Calu3 (cell line): Measurements from ENCODE around the gene SHISAL2A. TPM values are rescaled to one million over a fixed set of nuclear protein-coding genes. Genes with fewer than 3 reads are reported as not detected.

ENCODE experiments used
- BruUV-seq: library from RNA; stranded (reverse); fragments of 400-500 nt; replicated peaks from 2 replicates; lab custom pipeline; 2021; lab: Mats Ljungman, UMichigan
- CTCF ChIA-PET: fragments of 300-600 bp; sonication (Branson Sonifier 250); formaldehyde crosslinking; loops from one replicate; lab custom pipeline; 2022; ENCODE audit warnings: antibody characterized with exemption; lab: Charles Lee
- DNase-seq: peaks from one replicate; pipeline ENCODE4 v3.0.0; 2022
- H3K27ac Mint-ChIP-seq: one replicate; pipeline ENCODE4 v1.8.0; 2022; ENCODE audit warnings: mixed read lengths; ENCODE audit not compliant: unreplicated experiment
- H3K27me3 Mint-ChIP-seq: one replicate; pipeline ENCODE4 v1.8.0; 2022; ENCODE audit warnings: mixed read lengths; ENCODE audit not compliant: unreplicated experiment
- H3K36me3 Mint-ChIP-seq: one replicate; pipeline ENCODE4 v1.8.0; 2022; ENCODE audit warnings: mild to moderate bottlenecking, moderate library complexity, mixed read lengths; ENCODE audit not compliant: insufficient read depth, unreplicated experiment
- H3K4me1 Mint-ChIP-seq: one replicate; pipeline ENCODE4 v1.8.0; 2022; ENCODE audit warnings: mild to moderate bottlenecking, low read depth, mixed read lengths; ENCODE audit not compliant: unreplicated experiment
- H3K4me3 Mint-ChIP-seq: one replicate; pipeline ENCODE4 v1.8.0; 2022; ENCODE audit warnings: mild to moderate bottlenecking, low read depth, moderate library complexity, mixed read lengths; ENCODE audit not compliant: unreplicated experiment
- H3K9me3 Mint-ChIP-seq: one replicate; pipeline ENCODE4 v1.8.0; 2022; ENCODE audit warnings: low read depth, mixed read lengths; ENCODE audit not compliant: unreplicated experiment
- CTCF ChIP-seq: fragments of 200-600 bp; IDR thresholded peaks from one replicate; pipeline ENCODE4 v1.8.0; 2022; ENCODE audit warnings: antibody characterized with exemption; ENCODE audit not compliant: unreplicated experiment
- intact Hi-C: fragments of 100-400 bp; cut with micrococcal nuclease; formaldehyde crosslinking; loops from one replicate; pipeline ENCODE4 v1.10.0; 2022; ENCODE audit not compliant: unreplicated experiment
- total RNA-seq: library from RNA; stranded (reverse); gene quantifications from 2 replicates; pipeline ENCODE4 v1.2.3, GENCODE V29; 2022

Gene SHISAL2A
- total RNA-seq, 1 experiment from 2014 or later = not detected

- peaks cover 30% of the 10 kb centered on the region for H3K27me3 Mint-ChIP-seq
These were observed 17.4 kb upstream of the SHISAL2A start for GRCh38 chr1:52615489-52616042.

GRCh38 chr1:52621950-52622349 lies 11.0 kb upstream of the SHISAL2A start:
- Mint-ChIP-seq H3K27ac (no peak overlapping the region), H3K9me3 (no peaks in the 10 kb centered on the region)
- CTCF ChIA-PET = no interaction called here

More at GRCh38 chr1:52615489-52616042, 17.4 kb upstream of the SHISAL2A start:
- Mint-ChIP-seq H3K27ac (no peak overlapping the region), H3K9me3 (no peaks in the 10 kb centered on the region), H3K36me3 (no peaks in the 10 kb centered on the region), H3K4me1 (peaks cover 27% of the 10 kb centered on the region), H3K4me3 (no peak overlapping the region)
- BruUV-seq = no TSS peak
- no peak for TF ChIP-seq CTCF
- intact Hi-C loops = no loop called here
- no peak for DNase-seq
- CTCF ChIA-PET = interaction anchor here (0.6 kb wide), 1 partner anchor 10 kb away, joined by 3 read pairs; no protein-coding TSS in a partner anchor

GRCh38 chr1:52623812-52624211 lies 9.2 kb upstream of the SHISAL2A start:
- no peak for DNase-seq
- no peaks in the 10 kb centered on the region for H3K4me1 Mint-ChIP-seq

More at GRCh38 chr1:52621950-52622349, 11.0 kb upstream of the SHISAL2A start:
- no peak overlapping the region for H3K4me3 Mint-ChIP-seq
- H3K27me3 Mint-ChIP-seq = peaks cover 32% of the 10 kb centered on the region
- intact Hi-C loops = no loop called here
- DNase-seq = no peak
- BruUV-seq = no TSS peak
- no peaks in the 10 kb centered on the region for H3K36me3 Mint-ChIP-seq
- no peak for TF ChIP-seq CTCF
- H3K4me1 Mint-ChIP-seq = no peaks in the 10 kb centered on the region

GRCh38 chr1:52627028-52627427 lies 5.9 kb upstream of the SHISAL2A start:
- H3K9me3 Mint-ChIP-seq = no peaks in the 10 kb centered on the region
- no peaks in the 10 kb centered on the region for H3K4me1 Mint-ChIP-seq
- no peaks in the 10 kb centered on the region for H3K36me3 Mint-ChIP-seq
- DNase-seq = no peak
- intact Hi-C loops = no loop called here
- TF ChIP-seq CTCF = no peak
- CTCF ChIA-PET = interaction anchor here (0.6 kb wide), 1 partner anchor 713 kb away, joined by 3 read pairs; no protein-coding TSS in a partner anchor
- no peak overlapping the region for H3K4me3 Mint-ChIP-seq
- H3K27me3 Mint-ChIP-seq = peaks cover 8% of the 10 kb centered on the region
- no TSS peak for BruUV-seq
- H3K27ac Mint-ChIP-seq = no peak overlapping the region

More at GRCh38 chr1:52623812-52624211, 9.2 kb upstream of the SHISAL2A start:
- intact Hi-C loops = no loop called here
- H3K27me3 Mint-ChIP-seq = peaks cover 15% of the 10 kb centered on the region
- H3K9me3 Mint-ChIP-seq = no peaks in the 10 kb centered on the region
- no TSS peak for BruUV-seq
- no peak overlapping the region for H3K27ac Mint-ChIP-seq
- TF ChIP-seq CTCF = no peak
- H3K36me3 Mint-ChIP-seq = no peaks in the 10 kb centered on the region
- H3K4me3 Mint-ChIP-seq = no peak overlapping the region
- CTCF ChIA-PET = no interaction called here
